CD14-positive monocyte (primary cell): ENCODE data around the gene PGP. TPM values are rescaled to one million over a fixed set of nuclear protein-coding genes. Genes with fewer than 3 reads are reported as not detected.

Source experiments
- DNase-seq, 3 donors: peaks; one replicate each; pipeline ENCODE4 v3.0.0-alpha.2; 2011 to 2022
- H2AFZ ChIP-seq: 2 replicates; pipeline ENCODE4 v1.6.0; 2012; ENCODE audit warnings: mild to moderate bottlenecking, low read depth, low read length, inconsistent platforms; ENCODE audit not compliant: insufficient read depth, poor library complexity, severe bottlenecking
- H3K27ac ChIP-seq, 2 donors: 1 replicate in 1 of 2; 2 replicates in 1 of 2; pipeline ENCODE4 v1.5.1; 2012 to 2013; ENCODE audit warnings: low read length in 2 of 2, control low read depth in 1 of 2, inconsistent platforms in 1 of 2, low read depth in 1 of 2, mild to moderate bottlenecking in 1 of 2
- H3K27me3 ChIP-seq, 2 donors: one replicate each; pipeline versions ENCODE4 v1.6.0 to v1.6.1; 2011 to 2013; ENCODE audit warnings: low read length in 2 of 2; ENCODE audit not compliant: control insufficient read depth in 2 of 2, insufficient read depth in 2 of 2
- H3K36me3 ChIP-seq, 2 donors: replicated peaks in 1 of 2; 1 replicate in 1 of 2; 2 replicates in 1 of 2; pipeline versions ENCODE4 v1.5.1 to v1.6.1; 2012 to 2013; ENCODE audit warnings: low read length in 2 of 2, control low read depth in 1 of 2, inconsistent platforms in 1 of 2, mild to moderate bottlenecking in 1 of 2; ENCODE audit not compliant: insufficient read depth in 2 of 2, control insufficient read depth in 1 of 2
- H3K4me1 ChIP-seq, 2 donors: 1 replicate in 1 of 2; 2 replicates in 1 of 2; pipeline versions ENCODE4 v1.5.1 to v1.6.1; 2012 to 2013; ENCODE audit warnings: low read length in 2 of 2, control low read depth in 1 of 2, inconsistent platforms in 1 of 2, mild to moderate bottlenecking in 1 of 2, moderate library complexity in 1 of 2; ENCODE audit not compliant: insufficient read depth in 2 of 2, control insufficient read depth in 1 of 2
- H3K4me2 ChIP-seq: replicated peaks from 2 replicates; pipeline ENCODE3; 2012; ENCODE audit warnings: low read length, moderate library complexity, mild to moderate bottlenecking; ENCODE audit not compliant: poor library complexity, severe bottlenecking; ENCODE audit errors: extremely low read depth
- H3K4me3 ChIP-seq, 3 experiments: fragments of 200-600 bp in 1 of 3; sonication (generic) in 1 of 3; replicated peaks in 1 of 3; 1 replicate in 2 of 3; 2 replicates in 1 of 3; pipeline ENCODE4 v1.5.1; 2011 to 2013; ENCODE audit warnings: low read length in 3 of 3, mild to moderate bottlenecking in 3 of 3, control low read depth in 2 of 3, low read depth in 2 of 3, inconsistent platforms in 1 of 3, moderate library complexity in 1 of 3
- H3K79me2 ChIP-seq: 2 replicates; pipeline ENCODE4 v1.6.0; 2012; ENCODE audit warnings: mild to moderate bottlenecking, control low read depth, inconsistent platforms, low read length, moderate library complexity; ENCODE audit not compliant: insufficient read depth
- H3K9ac ChIP-seq: 2 replicates; pipeline ENCODE4 v1.6.0; 2017; ENCODE audit warnings: low read length, mild to moderate bottlenecking; ENCODE audit not compliant: insufficient read depth, poor library complexity, severe bottlenecking
- H3K9me3 ChIP-seq, 2 donors: replicated peaks in 1 of 2; 1 replicate in 1 of 2; 2 replicates in 1 of 2; pipeline versions ENCODE4 v1.5.1 to v1.6.1; 2012 to 2013; ENCODE audit warnings: low read length in 2 of 2, control low read depth in 1 of 2; ENCODE audit not compliant: control insufficient read depth in 1 of 2, insufficient read depth in 1 of 2
- H4K20me1 ChIP-seq: 2 replicates; pipeline ENCODE4 v1.6.0; 2012; ENCODE audit warnings: mild to moderate bottlenecking, low read length, control low read depth, moderate library complexity; ENCODE audit not compliant: insufficient read depth
- H3K27ac Mint-ChIP-seq, 7 donors: one replicate each; pipeline ENCODE4 v1.8.0; 2020; ENCODE audit warnings: mild to moderate bottlenecking in 7 of 7, mixed read lengths in 7 of 7, moderate library complexity in 6 of 7, inconsistent platforms in 2 of 7
- H3K27me3 Mint-ChIP-seq, 3 donors: one replicate each; pipeline ENCODE4 v1.8.0; 2021 to 2022; ENCODE audit warnings: low read depth in 3 of 3, mild to moderate bottlenecking in 3 of 3, mixed read lengths in 3 of 3, moderate library complexity in 3 of 3, inconsistent platforms in 1 of 3
- H3K36me3 Mint-ChIP-seq, 2 donors: one replicate each; pipeline ENCODE4 v1.8.0; 2020; ENCODE audit warnings: mixed read lengths in 2 of 2, inconsistent platforms in 1 of 2, mild to moderate bottlenecking in 1 of 2
- H3K4me1 Mint-ChIP-seq: one replicate; pipeline ENCODE4 v1.8.0; 2020; ENCODE audit warnings: mild to moderate bottlenecking, mixed read lengths
- H3K4me3 Mint-ChIP-seq, 2 donors: one replicate each; pipeline ENCODE4 v1.8.0; 2020; ENCODE audit warnings: mild to moderate bottlenecking in 2 of 2, mixed read lengths in 2 of 2, moderate library complexity in 1 of 2
- H3K9me3 Mint-ChIP-seq, 7 donors: one replicate each; pipeline ENCODE4 v1.8.0; 2020 to 2022; ENCODE audit warnings: mixed read lengths in 7 of 7, mild to moderate bottlenecking in 6 of 7, moderate library complexity in 6 of 7, inconsistent platforms in 2 of 7
- CTCF ChIP-seq: fragments of 200-600 bp; IDR thresholded peaks from one replicate; pipeline ENCODE4 v1.8.0; 2022; ENCODE audit warnings: antibody characterized with exemption, mild to moderate bottlenecking
- WGBS: methylation state at CpG from one replicate; pipeline ENCODE4 v1.1.5; 2013; ENCODE audit warnings: missing lambda C conversion rate; ENCODE audit not compliant: insufficient coverage; 5-methylcytosine and 5-hydroxymethylcytosine counted together
- intact Hi-C, 2 donors: fragments of 100-400 bp; cut with micrococcal nuclease; formaldehyde crosslinking; loops; one replicate each; pipeline versions ENCODE4 v1.15.0 to v1.15.1; 2023
- polyA plus RNA-seq, 3 donors: library from polyadenylated mRNA; depleted of rRNA in 1 of 3; unstranded in 2 of 3; stranded (reverse) in 1 of 3; fragments of 300-500 nt in 2 of 3; fragments of >200 nt in 1 of 3; fragmentation: Illumina TruSeq in 2 of 3; gene quantifications; 1 replicate in 2 of 3; 2 replicates in 1 of 3; pipeline ENCODE4 v1.2.3, GENCODE V29; 2012 to 2021

PGP gene
- polyA plus RNA-seq, 3 donors, result 7.2 to 20.2 (median 19.2) TPM

- H3K9me3 ChIP-seq, result no peaks in the 10 kb centered on the region
- H3K4me3 Mint-ChIP-seq, result peak overlapping the region; percentile 75 to 86
- H3K27me3 Mint-ChIP-seq, result peaks cover 0 to 3% (median 1%) of the 10 kb centered on the region in 3 donors
- H3K27ac Mint-ChIP-seq, result peak overlapping the region; percentile 46 to 86 (median 74)
- peaks cover 42% of the 10 kb centered on the region for H3K79me2 ChIP-seq
- H2AFZ ChIP-seq, result peak overlapping the region; percentile 97
- peak overlapping the region; percentile 99 for H3K4me2 ChIP-seq
- peak overlapping the region; percentile 64 to 95 (median 83) for H3K4me3 ChIP-seq
- 0% methylated on average over 18 of the region's 22 CpGs for WGBS
- no peaks in the 10 kb centered on the region for H3K9me3 Mint-ChIP-seq
- H3K4me1 Mint-ChIP-seq, result peaks cover 22% of the 10 kb centered on the region
- H3K4me1 ChIP-seq, result peaks cover 13 to 17% of the 10 kb centered on the region in 2 donors
- intact Hi-C loops, result loop anchor here in 1 of 2 donors (1.0 to 5.0 kb wide), 3 partner anchors 9 to 177 kb away; partner anchors contain the start of genes NTHL1, RNPS1 and TSC2
- TF ChIP-seq CTCF, result no peak
- H3K36me3 ChIP-seq, result peaks cover 9 to 23% of the 10 kb centered on the region in 2 donors
- DNase-seq, result no peak
- peak overlapping the region; percentile 96 for H3K9ac ChIP-seq
- no peaks in the 10 kb centered on the region for H3K27me3 ChIP-seq
- H4K20me1 ChIP-seq, result peaks cover 11% of the 10 kb centered on the region
- peak overlapping the region; percentile 60 to 87 for H3K27ac ChIP-seq
- peaks cover 7 to 20% of the 10 kb centered on the region in 2 donors for H3K36me3 Mint-ChIP-seq
These were observed 9.4 kb upstream of the PGP start for GRCh38 chr16:2223942-2224486.

- under 1% methylated on average over 79 of the region's 82 CpGs for WGBS
These were observed 8.7 kb upstream of the PGP start, which contains the start of gene E4F1 for GRCh38 chr16:2223221-2223941. E4F1 (plus strand) TSS chr16:2223591; CDS start chr16:2223614, 23 bp downstream.

More at GRCh38 chr16:2223221-2223941, 8.7 kb upstream of the PGP start, which contains the start of gene E4F1:
- intact Hi-C loops, result loop anchor here in 1 of 2 donors (1.0 to 5.0 kb wide), 3 partner anchors 8 to 176 kb away; partner anchors contain the start of genes NTHL1, RNPS1 and TSC2
- Mint-ChIP-seq H3K9me3 (no peaks in the 10 kb centered on the region), H3K4me3 (peak within 1 kb of the TSS; percentile 75 to 86), H3K4me1 (peaks cover 22% of the 10 kb centered on the region), H3K36me3 (peaks cover 2 to 15% of the 10 kb centered on the region in 2 donors), H3K27me3 (peaks cover 0 to 3% (median 1%) of the 10 kb centered on the region in 3 donors), H3K27ac (peak within 1 kb of the TSS; percentile 46 to 86 (median 77))
- DNase-seq, result peak; percentile 98 to 100 (median 100)
- Histone ChIP-seq H3K36me3 (peaks cover 3 to 17% of the 10 kb centered on the region in 2 donors), H3K9me3 (no peaks in the 10 kb centered on the region), H3K4me2 (peak within 1 kb of the TSS; percentile 99), H3K79me2 (peaks cover 42% of the 10 kb centered on the region), H3K9ac (peak within 1 kb of the TSS; percentile 96), H3K27me3 (no peaks in the 10 kb centered on the region), H2AFZ (peak within 1 kb of the TSS; percentile 97), H3K4me3 (peak within 1 kb of the TSS; percentile 64 to 95 (median 83)), H3K27ac (peak within 1 kb of the TSS; percentile 60 to 87), H4K20me1 (peaks cover 11% of the 10 kb centered on the region), H3K4me1 (peaks cover 13 to 17% of the 10 kb centered on the region in 2 donors)
- TF ChIP-seq CTCF, result no peak
